Measurements from ENCODE around the gene CRYBG1. TPM values are rescaled to one million over a fixed set of nuclear protein-coding genes. Genes with fewer than 3 reads are reported as not detected.

Gene CRYBG1
- total and polyA plus RNA-seq, 2 donors (not counting 1 experiment from before 2014, with no cell fraction given): 9.6 to 47.0 TPM

GRCh38 chr6:106609699-106610098 lies 249.2 kb downstream of the CRYBG1 start:
- ATAC-seq (ENCODE audit: low read depth): peak; percentile 71
- peak overlapping the region; percentile 3 for H3K27ac Mint-ChIP-seq
- CTCF ChIA-PET: interaction anchor here (0.6 to 9.1 kb wide), 43 partner anchors 7 to 504 kb away, joined by 3 to 229 read pairs (median 5); partner anchors contain the start of genes CD24, QRSL1 and RTN4IP1

GRCh38 chr6:106611030-106611429 lies 250.5 kb downstream of the CRYBG1 start:
- intact Hi-C loops (cut with micrococcal nuclease): no loop called here
- H3K4me3 Mint-ChIP-seq: no peak overlapping the region
- Histone ChIP-seq H3K4me2 (replicated peaks; ENCODE audit: low read depth, low read length, poor library complexity, severe bottlenecking) (no peak overlapping the region), H4K20me1 (ENCODE audit: control insufficient read depth, insufficient read depth, low read length, poor library complexity, severe bottlenecking) (no peaks in the 10 kb centered on the region), H2AFZ (ENCODE audit: insufficient read depth, low read depth, low read length, poor library complexity, severe bottlenecking) (no peak overlapping the region), H3K4me3 (ENCODE audit: control extremely low read depth in 1 of 5, extremely low read depth in 1 of 5, insufficient read depth in 1 of 5, low read depth in 2 of 5, low read length in 4 of 5) (no peak overlapping the region), H3K9me3 (ENCODE audit: control extremely low read depth in 1 of 3, control insufficient read depth in 2 of 3, insufficient read depth in 1 of 3, low read length in 2 of 3) (no peaks in the 10 kb centered on the region), H3K27ac (ENCODE audit: low read length in 2 of 2) (no peak overlapping the region), H3K36me3 (replicated peaks in 1 of 2; ENCODE audit: control extremely low read depth in 1 of 2, control insufficient read depth in 1 of 2, extremely low read depth in 1 of 2, insufficient read depth in 2 of 2, low read length in 1 of 2) (peaks cover 0 to 1% of the 10 kb centered on the region in 2 experiments), H3K9ac (ENCODE audit: low read length) (no peak overlapping the region), H3K4me1 (ENCODE audit: control insufficient read depth in 2 of 2, insufficient read depth in 2 of 2, low read length in 2 of 2) (peaks cover 45 to 60% of the 10 kb centered on the region in 2 donors), H3K79me2 (ENCODE audit: control insufficient read depth, insufficient read depth, low read length) (peaks cover 30% of the 10 kb centered on the region), H3K27me3 (replicated peaks in 1 of 4; ENCODE audit: control extremely low read depth in 1 of 4, control insufficient read depth in 3 of 4, insufficient read depth in 4 of 4, low read length in 3 of 4) (no peaks in the 10 kb centered on the region)
- peaks cover 66% of the 10 kb centered on the region for H3K4me1 Mint-ChIP-seq
- ChIA-PET CTCF (interaction anchor here (0.6 to 9.1 kb wide), 17 partner anchors 8 to 369 kb away, joined by 3 to 229 read pairs (median 6); partner anchors contain the start of gene CD24), POLR2A (interaction anchor here (0.7 kb wide), 1 partner anchor 1163 kb away, joined by 3 read pairs; no protein-coding TSS in a partner anchor)
- no peaks in the 10 kb centered on the region for H3K9me3 Mint-ChIP-seq (ENCODE audit: insufficient read depth)
- no peak for TF ChIP-seq EZH2 (IDR thresholded peaks at IDR 0.05; ENCODE audit: borderline replicate concordance, insufficient read depth, low read depth, low read length, poor library complexity, severe bottlenecking)
- TF ChIP-seq, protein P1, sequence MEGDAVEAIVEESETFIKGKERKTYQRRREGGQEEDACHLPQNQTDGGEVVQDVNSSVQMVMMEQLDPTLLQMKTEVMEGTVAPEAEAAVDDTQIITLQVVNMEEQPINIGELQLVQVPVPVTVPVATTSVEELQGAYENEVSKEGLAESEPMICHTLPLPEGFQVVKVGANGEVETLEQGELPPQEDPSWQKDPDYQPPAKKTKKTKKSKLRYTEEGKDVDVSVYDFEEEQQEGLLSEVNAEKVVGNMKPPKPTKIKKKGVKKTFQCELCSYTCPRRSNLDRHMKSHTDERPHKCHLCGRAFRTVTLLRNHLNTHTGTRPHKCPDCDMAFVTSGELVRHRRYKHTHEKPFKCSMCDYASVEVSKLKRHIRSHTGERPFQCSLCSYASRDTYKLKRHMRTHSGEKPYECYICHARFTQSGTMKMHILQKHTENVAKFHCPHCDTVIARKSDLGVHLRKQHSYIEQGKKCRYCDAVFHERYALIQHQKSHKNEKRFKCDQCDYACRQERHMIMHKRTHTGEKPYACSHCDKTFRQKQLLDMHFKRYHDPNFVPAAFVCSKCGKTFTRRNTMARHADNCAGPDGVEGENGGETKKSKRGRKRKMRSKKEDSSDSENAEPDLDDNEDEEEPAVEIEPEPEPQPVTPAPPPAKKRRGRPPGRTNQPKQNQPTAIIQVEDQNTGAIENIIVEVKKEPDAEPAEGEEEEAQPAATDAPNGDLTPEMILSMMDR (IDR thresholded peaks at IDR 0.05): no peak
- ATAC-seq (ENCODE audit: low read depth) (no peak), DNase-seq (no peak)
- H3K27ac Mint-ChIP-seq: no peak overlapping the region
- WGBS (ENCODE audit: insufficient coverage): no CpG with 5 or more reads among the region's 2 CpGs
- H3K27me3 Mint-ChIP-seq: no peaks in the 10 kb centered on the region

More at GRCh38 chr6:106609699-106610098, 249.2 kb downstream of the CRYBG1 start:
- Histone ChIP-seq H3K4me2 (replicated peaks; ENCODE audit: low read depth, low read length, poor library complexity, severe bottlenecking) (no peak overlapping the region), H2AFZ (ENCODE audit: insufficient read depth, low read depth, low read length, poor library complexity, severe bottlenecking) (no peak overlapping the region), H3K9me3 (ENCODE audit: control extremely low read depth in 1 of 3, control insufficient read depth in 2 of 3, insufficient read depth in 1 of 3, low read length in 2 of 3) (no peaks in the 10 kb centered on the region), H3K9ac (ENCODE audit: low read length) (no peak overlapping the region), H3K27me3 (replicated peaks in 1 of 4; ENCODE audit: control extremely low read depth in 1 of 4, control insufficient read depth in 3 of 4, insufficient read depth in 4 of 4, low read length in 3 of 4) (no peaks in the 10 kb centered on the region), H4K20me1 (ENCODE audit: control insufficient read depth, insufficient read depth, low read length, poor library complexity, severe bottlenecking) (no peaks in the 10 kb centered on the region), H3K4me3 (ENCODE audit: control extremely low read depth in 1 of 5, extremely low read depth in 1 of 5, insufficient read depth in 1 of 5, low read depth in 2 of 5, low read length in 4 of 5) (no peak overlapping the region), H3K36me3 (replicated peaks in 1 of 2; ENCODE audit: control extremely low read depth in 1 of 2, control insufficient read depth in 1 of 2, extremely low read depth in 1 of 2, insufficient read depth in 2 of 2, low read length in 1 of 2) (peaks cover 1 to 3% of the 10 kb centered on the region in 2 experiments), H3K27ac (ENCODE audit: low read length in 2 of 2) (no peak overlapping the region), H3K4me1 (ENCODE audit: control insufficient read depth in 2 of 2, insufficient read depth in 2 of 2, low read length in 2 of 2) (peaks cover 40 to 55% of the 10 kb centered on the region in 2 donors), H3K79me2 (ENCODE audit: control insufficient read depth, insufficient read depth, low read length) (peaks cover 40% of the 10 kb centered on the region)
- TF ChIP-seq, protein P1 (IDR thresholded peaks at IDR 0.05): peak; percentile 66
- no peak for TF ChIP-seq EZH2 (IDR thresholded peaks at IDR 0.05; ENCODE audit: borderline replicate concordance, insufficient read depth, low read depth, low read length, poor library complexity, severe bottlenecking)
- DNase-seq: peak; percentile 69
- Mint-ChIP-seq H3K27me3 (no peaks in the 10 kb centered on the region), H3K9me3 (ENCODE audit: insufficient read depth) (no peaks in the 10 kb centered on the region), H3K4me1 (peaks cover 59% of the 10 kb centered on the region), H3K4me3 (no peak overlapping the region)
- 59% methylated on average over 3 of the region's 6 CpGs for WGBS (ENCODE audit: insufficient coverage)
- intact Hi-C loops (cut with micrococcal nuclease): loop anchor here (1.0 to 5.0 kb wide), 5 partner anchors 20 to 238 kb away; partner anchors contain the start of genes QRSL1 and RTN4IP1
- POLR2A ChIA-PET: interaction anchor here (0.9 to 1.2 kb wide), 4 partner anchors 27 to 367 kb away, joined by 3 to 6 read pairs (median 4); partner anchors contain the start of gene CD24

All from B cell (primary cell).